GM12878 (cell line): ENCODE measurements around the gene PTGDR2. TPM values are rescaled to one million over a fixed set of nuclear protein-coding genes. Genes with fewer than 3 reads are reported as not detected.

Experiments
- BRCA1 ChIP-seq: IDR thresholded peaks from 2 replicates; pipeline ENCODE4 v1.6.1; 2011; ENCODE audit warnings: low read depth, low read length, improper control_type of control experiment
- EGR1 ChIP-seq, 2 experiments: IDR thresholded peaks; 1 replicate in 1 of 2; 2 replicates in 1 of 2; pipeline ENCODE4 v1.6.1; 2011 to 2012; ENCODE audit warnings: low read depth in 2 of 2, low read length in 2 of 2, borderline replicate concordance in 1 of 2, mild to moderate bottlenecking in 1 of 2, moderate library complexity in 1 of 2
- FOS ChIP-seq: IDR thresholded peaks from 3 replicates; pipeline ENCODE4 v1.6.1; 2011; ENCODE audit warnings: borderline replicate concordance; ENCODE audit not compliant: insufficient read length; ENCODE audit errors: extremely low read depth
- NBN ChIP-seq: fragments of 450-650 bp; IDR thresholded peaks from 2 replicates; pipeline ENCODE4 v1.6.1; 2016
- NR2F1 ChIP-seq: fragments of 450-650 bp; conservative IDR thresholded peaks from 2 replicates; pipeline ENCODE4 v1.6.1; 2017; ENCODE audit warnings: mild to moderate bottlenecking
- PAX5 ChIP-seq: IDR thresholded peaks from 2 replicates; pipeline ENCODE4 v1.6.1; 2011; ENCODE audit warnings: low read depth, low read length, borderline replicate concordance
- SIN3A ChIP-seq: IDR thresholded peaks from 2 replicates; pipeline ENCODE4 v1.6.1; 2012; ENCODE audit warnings: low read depth, low read length, improper control_type of control experiment
- SRF ChIP-seq, 2 experiments: IDR thresholded peaks; 2 replicates each; pipeline ENCODE4 v1.6.1; 2011; ENCODE audit warnings: low read depth in 2 of 2, low read length in 2 of 2, mild to moderate bottlenecking in 1 of 2, moderate library complexity in 1 of 2
- TARDBP ChIP-seq: IDR thresholded peaks from 2 replicates; pipeline ENCODE4 v1.6.1; 2016; ENCODE audit warnings: borderline replicate concordance
- TCF12 ChIP-seq: IDR thresholded peaks from 2 replicates; pipeline ENCODE4 v1.6.1; 2011; ENCODE audit warnings: low read depth, mild to moderate bottlenecking, low read length
- YY1 ChIP-seq: IDR thresholded peaks from 2 replicates; pipeline ENCODE4 v1.6.1; 2011; ENCODE audit warnings: low read depth, mild to moderate bottlenecking, low read length
- ZNF207 ChIP-seq: fragments of 450-650 bp; IDR thresholded peaks from 2 replicates; pipeline ENCODE4 v1.6.1; 2014; ENCODE audit warnings: antibody characterized with exemption, mild to moderate bottlenecking, borderline replicate concordance
- polyA plus RNA-seq, 11 experiments: library from polyadenylated mRNA; depleted of rRNA in 4 of 11; unstranded in 6 of 11; stranded (reverse) in 5 of 11; fragments of >200 nt; fragmentation: Nextera tagmentation in 4 of 11; fragmentation: Illumina TruSeq in 1 of 11; extraction: Ambion mirVana in 4 of 11; extraction: Trizol in 1 of 11; gene quantifications; 1 replicate in 1 of 11; 2 replicates in 10 of 11; pipeline versions ENCODE4 v1.2.1 to v1.2.3, GENCODE V29; 2011 to 2016; ENCODE audit warnings: inconsistent platforms in 2 of 11, missing spikeins in 2 of 11, low read depth in 1 of 11
- total RNA-seq, 4 experiments: library from RNA; depleted of rRNA in 3 of 4; stranded (reverse); fragments of >200 nt in 3 of 4; fragmentation: Illumina TruSeq in 1 of 4; extraction: Trizol in 1 of 4; gene quantifications; 2 replicates each; pipeline versions ENCODE4 v1.2.1 to v1.2.3, GENCODE V29; 2013 to 2021
- TF ChIP-seq, protein P1 (sequence below): IDR thresholded peaks from 2 replicates; pipeline ENCODE4 v1.6.1; 2012; ENCODE audit warnings: improper control_type of control experiment, low read depth, low read length; ENCODE audit not compliant: insufficient replicate concordance
- TF ChIP-seq, protein P2 (sequence below): fragments of 450-650 bp; formaldehyde crosslinking; IDR thresholded peaks from 2 replicates; pipeline ENCODE4 v1.5.0; 2022; ENCODE audit warnings: mild to moderate bottlenecking, missing genetic modification characterization
- TF ChIP-seq, protein P3 (sequence below): IDR thresholded peaks from 2 replicates; pipeline ENCODE4 v1.6.1; 2011; ENCODE audit warnings: mild to moderate bottlenecking, low read depth, low read length, moderate library complexity; ENCODE audit not compliant: insufficient replicate concordance
- TF ChIP-seq, protein P4 (sequence below): fragments of 450-650 bp; IDR thresholded peaks from 2 replicates; pipeline ENCODE4 v1.6.1; 2017; ENCODE audit warnings: low read depth, mild to moderate bottlenecking, moderate library complexity

PTGDR2 gene
- total and polyA plus RNA-seq, 10 of the 15 experiments (the other 5 are each of a cell fraction or from before 2014, with no cell fraction given), result 0.01 to 0.28 (median 0.15) TPM; not detected in 6

DNA sequence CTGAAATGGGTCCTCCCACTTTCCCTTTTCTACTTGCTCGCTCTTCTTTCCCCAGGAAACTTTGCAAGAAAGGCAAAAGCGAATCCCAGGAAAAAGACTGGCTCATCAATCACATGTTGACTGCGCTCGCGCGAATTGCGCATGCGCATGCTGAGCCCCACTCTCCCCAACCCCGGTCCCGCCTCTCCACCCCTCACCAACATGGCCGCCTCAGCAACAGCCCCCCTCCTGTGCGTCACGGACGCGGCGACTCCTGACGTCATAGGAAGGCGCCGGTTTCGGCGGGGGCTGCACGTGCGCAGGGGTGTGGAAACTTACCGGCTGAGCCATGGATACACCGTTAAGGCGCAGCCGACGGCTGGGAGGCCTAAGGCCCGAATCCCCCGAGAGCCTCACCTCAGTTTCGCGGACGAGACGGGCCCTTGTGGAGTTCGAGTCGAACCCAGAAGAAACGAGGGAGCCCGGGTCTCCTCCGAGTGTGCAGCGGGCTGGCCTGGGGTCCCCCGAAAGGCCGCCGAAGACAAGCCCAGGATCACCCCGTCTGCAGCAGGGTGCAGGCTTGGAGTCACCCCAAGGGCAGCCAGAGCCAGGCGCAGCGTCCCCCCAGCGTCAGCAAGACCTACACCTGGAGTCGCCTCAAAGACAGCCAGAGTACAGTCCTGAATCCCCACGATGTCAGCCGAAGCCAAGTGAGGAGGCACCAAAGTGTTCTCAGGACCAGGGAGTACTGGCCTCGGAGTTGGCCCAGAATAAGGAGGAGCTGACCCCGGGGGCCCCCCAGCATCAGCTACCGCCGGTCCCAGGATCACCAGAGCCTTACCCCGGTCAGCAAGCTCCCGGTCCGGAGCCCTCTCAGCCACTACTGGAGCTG lies 13.7 kb downstream of the PTGDR2 start, which contains the start of gene CCDC86 (continued):
- TF ChIP-seq NR2F1 (0 out of 2 replicates have a peak, but pooled peaks have one; percentile 14), BRCA1 (peak; percentile 54), SIN3A (peak; percentile 99), YY1 (peak; percentile 99), FOS (no peak), TARDBP (peak; percentile 97), ZNF207 (peak; percentile 89; the same call in 1 of the 2 replicates), TCF12 (peak; percentile 69; the same call in 1 of the 2 replicates), PAX5 (peak; percentile 87; the same call in 1 of the 2 replicates), EGR1 (IDR thresholded peaks at IDR 0.05; ENCODE audit: borderline replicate concordance in 1 of 2, low read depth in 2 of 2, low read length in 2 of 2) (peak in 1 of 2 experiments; percentile 58; a peak in 2 of 3 replicates), SRF (IDR thresholded peaks at IDR 0.05; ENCODE audit: low read depth in 2 of 2, low read length in 2 of 2) (peak; percentile 78 to 96), NBN (peak; percentile 99)
- TF ChIP-seq, protein P1, sequence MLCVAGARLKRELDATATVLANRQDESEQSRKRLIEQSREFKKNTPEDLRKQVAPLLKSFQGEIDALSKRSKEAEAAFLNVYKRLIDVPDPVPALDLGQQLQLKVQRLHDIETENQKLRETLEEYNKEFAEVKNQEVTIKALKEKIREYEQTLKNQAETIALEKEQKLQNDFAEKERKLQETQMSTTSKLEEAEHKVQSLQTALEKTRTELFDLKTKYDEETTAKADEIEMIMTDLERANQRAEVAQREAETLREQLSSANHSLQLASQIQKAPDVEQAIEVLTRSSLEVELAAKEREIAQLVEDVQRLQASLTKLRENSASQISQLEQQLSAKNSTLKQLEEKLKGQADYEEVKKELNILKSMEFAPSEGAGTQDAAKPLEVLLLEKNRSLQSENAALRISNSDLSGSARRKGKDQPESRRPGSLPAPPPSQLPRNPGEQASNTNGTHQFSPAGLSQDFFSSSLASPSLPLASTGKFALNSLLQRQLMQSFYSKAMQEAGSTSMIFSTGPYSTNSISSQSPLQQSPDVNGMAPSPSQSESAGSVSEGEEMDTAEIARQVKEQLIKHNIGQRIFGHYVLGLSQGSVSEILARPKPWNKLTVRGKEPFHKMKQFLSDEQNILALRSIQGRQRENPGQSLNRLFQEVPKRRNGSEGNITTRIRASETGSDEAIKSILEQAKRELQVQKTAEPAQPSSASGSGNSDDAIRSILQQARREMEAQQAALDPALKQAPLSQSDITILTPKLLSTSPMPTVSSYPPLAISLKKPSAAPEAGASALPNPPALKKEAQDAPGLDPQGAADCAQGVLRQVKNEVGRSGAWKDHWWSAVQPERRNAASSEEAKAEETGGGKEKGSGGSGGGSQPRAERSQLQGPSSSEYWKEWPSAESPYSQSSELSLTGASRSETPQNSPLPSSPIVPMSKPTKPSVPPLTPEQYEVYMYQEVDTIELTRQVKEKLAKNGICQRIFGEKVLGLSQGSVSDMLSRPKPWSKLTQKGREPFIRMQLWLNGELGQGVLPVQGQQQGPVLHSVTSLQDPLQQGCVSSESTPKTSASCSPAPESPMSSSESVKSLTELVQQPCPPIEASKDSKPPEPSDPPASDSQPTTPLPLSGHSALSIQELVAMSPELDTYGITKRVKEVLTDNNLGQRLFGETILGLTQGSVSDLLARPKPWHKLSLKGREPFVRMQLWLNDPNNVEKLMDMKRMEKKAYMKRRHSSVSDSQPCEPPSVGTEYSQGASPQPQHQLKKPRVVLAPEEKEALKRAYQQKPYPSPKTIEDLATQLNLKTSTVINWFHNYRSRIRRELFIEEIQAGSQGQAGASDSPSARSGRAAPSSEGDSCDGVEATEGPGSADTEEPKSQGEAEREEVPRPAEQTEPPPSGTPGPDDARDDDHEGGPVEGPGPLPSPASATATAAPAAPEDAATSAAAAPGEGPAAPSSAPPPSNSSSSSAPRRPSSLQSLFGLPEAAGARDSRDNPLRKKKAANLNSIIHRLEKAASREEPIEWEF, result no peak
- TF ChIP-seq, protein P2, sequence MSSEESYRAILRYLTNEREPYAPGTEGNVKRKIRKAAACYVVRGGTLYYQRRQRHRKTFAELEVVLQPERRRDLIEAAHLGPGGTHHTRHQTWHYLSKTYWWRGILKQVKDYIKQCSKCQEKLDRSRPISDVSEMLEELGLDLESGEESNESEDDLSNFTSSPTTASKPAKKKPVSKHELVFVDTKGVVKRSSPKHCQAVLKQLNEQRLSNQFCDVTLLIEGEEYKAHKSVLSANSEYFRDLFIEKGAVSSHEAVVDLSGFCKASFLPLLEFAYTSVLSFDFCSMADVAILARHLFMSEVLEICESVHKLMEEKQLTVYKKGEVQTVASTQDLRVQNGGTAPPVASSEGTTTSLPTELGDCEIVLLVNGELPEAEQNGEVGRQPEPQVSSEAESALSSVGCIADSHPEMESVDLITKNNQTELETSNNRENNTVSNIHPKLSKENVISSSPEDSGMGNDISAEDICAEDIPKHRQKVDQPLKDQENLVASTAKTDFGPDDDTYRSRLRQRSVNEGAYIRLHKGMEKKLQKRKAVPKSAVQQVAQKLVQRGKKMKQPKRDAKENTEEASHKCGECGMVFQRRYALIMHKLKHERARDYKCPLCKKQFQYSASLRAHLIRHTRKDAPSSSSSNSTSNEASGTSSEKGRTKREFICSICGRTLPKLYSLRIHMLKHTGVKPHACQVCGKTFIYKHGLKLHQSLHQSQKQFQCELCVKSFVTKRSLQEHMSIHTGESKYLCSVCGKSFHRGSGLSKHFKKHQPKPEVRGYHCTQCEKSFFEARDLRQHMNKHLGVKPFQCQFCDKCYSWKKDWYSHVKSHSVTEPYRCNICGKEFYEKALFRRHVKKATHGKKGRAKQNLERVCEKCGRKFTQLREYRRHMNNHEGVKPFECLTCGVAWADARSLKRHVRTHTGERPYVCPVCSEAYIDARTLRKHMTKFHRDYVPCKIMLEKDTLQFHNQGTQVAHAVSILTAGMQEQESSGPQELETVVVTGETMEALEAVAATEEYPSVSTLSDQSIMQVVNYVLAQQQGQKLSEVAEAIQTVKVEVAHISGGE, result no peak
- TF ChIP-seq, protein P3, sequence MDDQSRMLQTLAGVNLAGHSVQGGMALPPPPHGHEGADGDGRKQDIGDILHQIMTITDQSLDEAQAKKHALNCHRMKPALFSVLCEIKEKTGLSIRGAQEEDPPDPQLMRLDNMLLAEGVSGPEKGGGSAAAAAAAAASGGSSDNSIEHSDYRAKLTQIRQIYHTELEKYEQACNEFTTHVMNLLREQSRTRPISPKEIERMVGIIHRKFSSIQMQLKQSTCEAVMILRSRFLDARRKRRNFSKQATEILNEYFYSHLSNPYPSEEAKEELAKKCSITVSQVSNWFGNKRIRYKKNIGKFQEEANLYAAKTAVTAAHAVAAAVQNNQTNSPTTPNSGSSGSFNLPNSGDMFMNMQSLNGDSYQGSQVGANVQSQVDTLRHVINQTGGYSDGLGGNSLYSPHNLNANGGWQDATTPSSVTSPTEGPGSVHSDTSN, result peak; percentile 80
- TF ChIP-seq, protein P4, sequence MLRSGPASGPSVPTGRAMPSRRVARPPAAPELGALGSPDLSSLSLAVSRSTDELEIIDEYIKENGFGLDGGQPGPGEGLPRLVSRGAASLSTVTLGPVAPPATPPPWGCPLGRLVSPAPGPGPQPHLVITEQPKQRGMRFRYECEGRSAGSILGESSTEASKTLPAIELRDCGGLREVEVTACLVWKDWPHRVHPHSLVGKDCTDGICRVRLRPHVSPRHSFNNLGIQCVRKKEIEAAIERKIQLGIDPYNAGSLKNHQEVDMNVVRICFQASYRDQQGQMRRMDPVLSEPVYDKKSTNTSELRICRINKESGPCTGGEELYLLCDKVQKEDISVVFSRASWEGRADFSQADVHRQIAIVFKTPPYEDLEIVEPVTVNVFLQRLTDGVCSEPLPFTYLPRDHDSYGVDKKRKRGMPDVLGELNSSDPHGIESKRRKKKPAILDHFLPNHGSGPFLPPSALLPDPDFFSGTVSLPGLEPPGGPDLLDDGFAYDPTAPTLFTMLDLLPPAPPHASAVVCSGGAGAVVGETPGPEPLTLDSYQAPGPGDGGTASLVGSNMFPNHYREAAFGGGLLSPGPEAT, result peak; percentile 66
